Measurements from ENCODE around the gene LPP. TPM values are rescaled to one million over a fixed set of nuclear protein-coding genes. Genes with fewer than 3 reads are reported as not detected.

Gene LPP
- total RNA-seq, 1 donor, result 77.4 TPM

DNA sequence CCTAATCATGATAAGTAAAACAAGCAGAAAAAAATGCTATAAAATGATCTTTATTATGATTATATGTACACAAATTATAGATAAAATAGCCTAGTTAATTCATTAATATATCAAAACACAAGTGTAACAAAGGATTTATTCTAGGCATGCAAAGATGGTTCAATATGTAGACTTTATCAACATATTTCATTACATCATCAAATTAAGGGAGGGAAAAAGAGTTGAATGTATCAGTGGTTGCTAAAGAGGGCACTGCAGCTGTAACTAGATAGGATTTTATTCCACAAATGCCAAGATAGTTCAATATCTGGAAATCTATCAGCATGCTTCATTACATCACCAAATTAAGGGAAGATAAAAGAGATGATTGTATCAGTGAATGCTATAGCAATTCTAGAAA, 248.3 kb downstream of the LPP start:
- DNase-seq (ENCODE audit: insufficient read length, low spot score, missing footprints), result no peak
- Histone ChIP-seq H3K4me1 (ENCODE audit: insufficient read depth, low read length) (no peaks in the 10 kb centered on the region), H3K4me2 (ENCODE audit: insufficient read depth, low read length) (no peak overlapping the region), H2AFZ (ENCODE audit: low read length) (no peak overlapping the region), H4K20me1 (ENCODE audit: insufficient read depth, low read length) (peaks cover 8% of the 10 kb centered on the region), H3K36me3 (ENCODE audit: insufficient read depth, low read length) (no peaks in the 10 kb centered on the region), H3K4me3 (ENCODE audit: insufficient read depth, low read length) (no peak overlapping the region), H3K27ac (ENCODE audit: low read depth, low read length) (no peak overlapping the region), H3K79me2 (ENCODE audit: insufficient read depth, low read length) (peaks cover 56% of the 10 kb centered on the region), H3K27me3 (ENCODE audit: insufficient read depth, low read length) (no peaks in the 10 kb centered on the region), H3K9me3 (ENCODE audit: low read depth, low read length) (no peaks in the 10 kb centered on the region)
- TF ChIP-seq CTCF (IDR thresholded peaks at IDR 0.05; ENCODE audit: extremely low read depth, low read depth, low read length), result no peak

GRCh38 chr3:188403404-188403803, 249.4 kb downstream of the LPP start:
- H3K4me2 ChIP-seq (ENCODE audit: insufficient read depth, low read length), result no peak overlapping the region
- no peaks in the 10 kb centered on the region for H3K27me3 ChIP-seq (ENCODE audit: insufficient read depth, low read length)
- no peak overlapping the region for H2AFZ ChIP-seq (ENCODE audit: low read length)
- peaks cover 8% of the 10 kb centered on the region for H4K20me1 ChIP-seq (ENCODE audit: insufficient read depth, low read length)
- no peak for TF ChIP-seq CTCF (IDR thresholded peaks at IDR 0.05; ENCODE audit: extremely low read depth, low read depth, low read length)
- no peak overlapping the region for H3K27ac ChIP-seq (ENCODE audit: low read depth, low read length)
- peaks cover 49% of the 10 kb centered on the region for H3K79me2 ChIP-seq (ENCODE audit: insufficient read depth, low read length)
- no peaks in the 10 kb centered on the region for H3K9me3 ChIP-seq (ENCODE audit: low read depth, low read length)
- H3K36me3 ChIP-seq (ENCODE audit: insufficient read depth, low read length), result peaks cover 6% of the 10 kb centered on the region
- no peak overlapping the region for H3K4me3 ChIP-seq (ENCODE audit: insufficient read depth, low read length)
- no peak for DNase-seq (ENCODE audit: insufficient read length, low spot score, missing footprints)
- no peaks in the 10 kb centered on the region for H3K4me1 ChIP-seq (ENCODE audit: insufficient read depth, low read length)

DNA sequence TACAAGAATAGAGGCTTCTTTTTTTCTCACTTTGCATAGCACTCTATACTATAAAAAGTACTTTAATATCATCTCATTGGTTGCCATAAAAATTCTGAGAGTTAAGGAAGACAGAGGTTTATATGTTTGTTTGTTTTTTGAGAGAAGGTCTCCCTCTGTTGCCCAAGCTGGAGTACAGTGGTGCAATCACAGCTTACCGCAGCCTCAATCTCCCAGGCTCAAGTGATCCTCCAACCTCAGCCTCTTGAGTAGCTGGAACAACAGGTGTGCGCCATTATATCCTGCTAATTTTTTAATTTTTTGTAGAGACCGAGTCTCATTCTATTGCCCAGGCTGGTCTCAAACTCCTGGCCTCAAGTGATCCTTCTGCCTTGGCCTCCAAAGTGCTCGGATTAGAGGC, 250.2 kb downstream of the LPP start:
- no peak overlapping the region for H2AFZ ChIP-seq (ENCODE audit: low read length)
- no peak for TF ChIP-seq CTCF (IDR thresholded peaks at IDR 0.05; ENCODE audit: extremely low read depth, low read depth, low read length)
- H3K4me3 ChIP-seq (ENCODE audit: insufficient read depth, low read length), result no peak overlapping the region
- no peak overlapping the region for H3K27ac ChIP-seq (ENCODE audit: low read depth, low read length)
- H3K79me2 ChIP-seq (ENCODE audit: insufficient read depth, low read length), result peaks cover 43% of the 10 kb centered on the region
- DNase-seq (ENCODE audit: insufficient read length, low spot score, missing footprints), result no peak
- peaks cover 6% of the 10 kb centered on the region for H3K36me3 ChIP-seq (ENCODE audit: insufficient read depth, low read length)
- H3K27me3 ChIP-seq (ENCODE audit: insufficient read depth, low read length), result no peaks in the 10 kb centered on the region
- no peak overlapping the region for H3K4me2 ChIP-seq (ENCODE audit: insufficient read depth, low read length)
- peaks cover 3% of the 10 kb centered on the region for H4K20me1 ChIP-seq (ENCODE audit: insufficient read depth, low read length)
- H3K4me1 ChIP-seq (ENCODE audit: insufficient read depth, low read length), result no peaks in the 10 kb centered on the region
- no peaks in the 10 kb centered on the region for H3K9me3 ChIP-seq (ENCODE audit: low read depth, low read length)

- no peaks in the 10 kb centered on the region for H3K27me3 ChIP-seq (ENCODE audit: insufficient read depth, low read length)
- H3K79me2 ChIP-seq (ENCODE audit: insufficient read depth, low read length), result peaks cover 38% of the 10 kb centered on the region
- H3K27ac ChIP-seq (ENCODE audit: low read depth, low read length), result no peak overlapping the region
- no peak for TF ChIP-seq CTCF (IDR thresholded peaks at IDR 0.05; ENCODE audit: extremely low read depth, low read depth, low read length)
- H3K4me1 ChIP-seq (ENCODE audit: insufficient read depth, low read length), result no peaks in the 10 kb centered on the region
- no peak overlapping the region for H2AFZ ChIP-seq (ENCODE audit: low read length)
- H3K4me2 ChIP-seq (ENCODE audit: insufficient read depth, low read length), result no peak overlapping the region
- no peaks in the 10 kb centered on the region for H3K9me3 ChIP-seq (ENCODE audit: low read depth, low read length)
- H3K36me3 ChIP-seq (ENCODE audit: insufficient read depth, low read length), result peaks cover 6% of the 10 kb centered on the region
- H4K20me1 ChIP-seq (ENCODE audit: insufficient read depth, low read length), result peaks cover 3% of the 10 kb centered on the region
- DNase-seq (ENCODE audit: insufficient read length, low spot score, missing footprints), result no peak
- H3K4me3 ChIP-seq (ENCODE audit: insufficient read depth, low read length), result no peak overlapping the region
Measured at GRCh38 chr3:188404701-188405100, 250.7 kb downstream of the LPP start.
